ES-I3 (cell line): ENCODE data around the gene HOXB13.
A peak's percentile ranks its signal among the peaks of the same experiment; 100 is the strongest.
"Not testable (repeated sequence)": the region's sequence is repeated elsewhere in the genome, so short reads cannot be mapped to it uniquely, and the experiment has no call there.

Experiments used
- H3K36me3 ChIP-seq: 2 replicates; pipeline ENCODE4 v1.6.1; 2013; ENCODE audit warnings: mild to moderate bottlenecking, low read length, control low read depth, moderate library complexity; ENCODE audit not compliant: insufficient read depth
- H3K4me1 ChIP-seq: 2 replicates; pipeline ENCODE4 v1.6.1; 2013; ENCODE audit warnings: mild to moderate bottlenecking, control low read depth, low read length; ENCODE audit not compliant: insufficient read depth
- H3K9ac ChIP-seq: 2 replicates; pipeline ENCODE4 v1.6.1; 2013; ENCODE audit warnings: low read depth, mild to moderate bottlenecking, low read length, moderate library complexity
- H3K9me3 ChIP-seq: 2 replicates; pipeline ENCODE4 v1.6.1; 2013; ENCODE audit warnings: mild to moderate bottlenecking, low read length, moderate library complexity; ENCODE audit not compliant: control insufficient read depth, insufficient read depth

HOXB13 gene

GRCh38 chr17:48717367-48718226, 11.0 kb downstream of the HOXB13 start:
- peak overlapping the region; percentile 65; the same call in 1 of the 2 replicates for H3K9ac ChIP-seq
- H3K4me1 ChIP-seq, result peaks cover 21% of the 10 kb centered on the region
- no peaks in the 10 kb centered on the region for H3K36me3 ChIP-seq
- H3K9me3 ChIP-seq, result no peaks in the 10 kb centered on the region

- peaks cover 21% of the 10 kb centered on the region for H3K4me1 ChIP-seq
- not testable (repeated sequence) for H3K9ac ChIP-seq, H3K36me3 ChIP-seq, H3K9me3 ChIP-seq
These were observed 12.0 kb downstream of the HOXB13 start for GRCh38 chr17:48716549-48716948.

GRCh38 chr17:48715496-48716399, 12.8 kb downstream of the HOXB13 start:
- no peak overlapping the region for H3K9ac ChIP-seq
- H3K36me3 ChIP-seq, result no peaks in the 10 kb centered on the region
- no peaks in the 10 kb centered on the region for H3K9me3 ChIP-seq
- H3K4me1 ChIP-seq, result peaks cover 17% of the 10 kb centered on the region

GRCh38 chr17:48711128-48711527, 17.4 kb downstream of the HOXB13 start:
- Histone ChIP-seq H3K36me3 (no peaks in the 10 kb centered on the region), H3K9me3 (no peaks in the 10 kb centered on the region), H3K9ac (no peak overlapping the region), H3K4me1 (peaks cover 3% of the 10 kb centered on the region; the same call in 1 of the 2 replicates)

- Histone ChIP-seq H3K4me1 (no peaks in the 10 kb centered on the region), H3K36me3 (no peaks in the 10 kb centered on the region), H3K9me3 (no peaks in the 10 kb centered on the region), H3K9ac (no peak overlapping the region)
These were observed 23.9 kb downstream of the HOXB13 start for GRCh38 chr17:48704361-48705248.

GRCh38 chr17:48701864-48702532, 26.6 kb downstream of the HOXB13 start:
- no peaks in the 10 kb centered on the region for H3K36me3 ChIP-seq
- no peak overlapping the region for H3K9ac ChIP-seq
- H3K9me3 ChIP-seq, result no peaks in the 10 kb centered on the region
- no peaks in the 10 kb centered on the region for H3K4me1 ChIP-seq

GRCh38 chr17:48693178-48693577, 35.4 kb downstream of the HOXB13 start:
- no peaks in the 10 kb centered on the region for H3K9me3 ChIP-seq
- H3K36me3 ChIP-seq, result no peaks in the 10 kb centered on the region
- H3K9ac ChIP-seq, result no peak overlapping the region
- H3K4me1 ChIP-seq, result no peaks in the 10 kb centered on the region

GRCh38 chr17:48692049-48692448, 36.5 kb downstream of the HOXB13 start:
- no peak overlapping the region for H3K9ac ChIP-seq
- H3K36me3 ChIP-seq, result no peaks in the 10 kb centered on the region
- H3K9me3 ChIP-seq, result no peaks in the 10 kb centered on the region
- H3K4me1 ChIP-seq, result no peaks in the 10 kb centered on the region

- no peaks in the 10 kb centered on the region for H3K9me3 ChIP-seq
- no peak overlapping the region for H3K9ac ChIP-seq
- H3K36me3 ChIP-seq, result no peaks in the 10 kb centered on the region
- no peaks in the 10 kb centered on the region for H3K4me1 ChIP-seq
These were observed 37.9 kb downstream of the HOXB13 start for GRCh38 chr17:48690655-48691054.

- Histone ChIP-seq H3K9ac (no peak overlapping the region), H3K4me1 (no peaks in the 10 kb centered on the region), H3K36me3 (no peaks in the 10 kb centered on the region), H3K9me3 (no peaks in the 10 kb centered on the region)
These were observed 46.9 kb downstream of the HOXB13 start for GRCh38 chr17:48681609-48682008.

- Histone ChIP-seq H3K9me3 (no peaks in the 10 kb centered on the region), H3K36me3 (no peaks in the 10 kb centered on the region), H3K9ac (no peak overlapping the region), H3K4me1 (no peaks in the 10 kb centered on the region)
These were observed 49.0 kb downstream of the HOXB13 start for GRCh38 chr17:48679385-48680096.

GRCh38 chr17:48678141-48678971, 50.2 kb downstream of the HOXB13 start:
- no peaks in the 10 kb centered on the region for H3K9me3 ChIP-seq
- H3K4me1 ChIP-seq, result no peaks in the 10 kb centered on the region
- H3K9ac ChIP-seq, result peak overlapping the region; percentile 49; the same call in 1 of the 2 replicates
- no peaks in the 10 kb centered on the region for H3K36me3 ChIP-seq
